HUES64 (cell line): ENCODE measurements around the gene MAP3K14.

Source experiments
- H3K27ac ChIP-seq: 2 replicates; pipeline ENCODE4 v1.7.0; 2013; ENCODE audit warnings: low read depth, low read length, inconsistent platforms
- H3K27me3 ChIP-seq: 2 replicates; pipeline ENCODE4 v1.6.1; 2013; ENCODE audit warnings: mild to moderate bottlenecking, low read length; ENCODE audit not compliant: insufficient read depth
- H3K36me3 ChIP-seq: 2 replicates; pipeline ENCODE4 v1.6.1; 2013; ENCODE audit warnings: mild to moderate bottlenecking, low read length; ENCODE audit not compliant: insufficient read depth
- H3K4me1 ChIP-seq: 2 replicates; pipeline ENCODE4 v1.6.1; 2013; ENCODE audit warnings: mild to moderate bottlenecking, low read length, moderate library complexity; ENCODE audit not compliant: insufficient read depth
- H3K4me3 ChIP-seq: 2 replicates; pipeline ENCODE4 v1.5.1; 2013; ENCODE audit warnings: mild to moderate bottlenecking, low read length, moderate library complexity
- H3K9ac ChIP-seq: 2 replicates; pipeline ENCODE4 v1.6.1; 2013; ENCODE audit warnings: mild to moderate bottlenecking, low read depth, low read length
- H3K9me3 ChIP-seq: 2 replicates; pipeline ENCODE4 v1.6.1; 2013; ENCODE audit warnings: low read depth, low read length; ENCODE audit not compliant: insufficient read depth
- WGBS: fragments of 150-250, 120-280 bp; methylation state at CpG from one replicate; pipeline ENCODE4 v1.1.7; 2013; ENCODE audit warnings: missing lambda C conversion rate; 5-methylcytosine and 5-hydroxymethylcytosine counted together

Gene MAP3K14

GRCh38 chr17:45287526-45288500, 29.0 kb downstream of the MAP3K14 start:
- Histone ChIP-seq H3K9ac (no peak overlapping the region), H3K4me1 (no peaks in the 10 kb centered on the region), H3K4me3 (no peak overlapping the region), H3K27ac (no peak overlapping the region), H3K9me3 (no peaks in the 10 kb centered on the region), H3K36me3 (peaks cover 37% of the 10 kb centered on the region), H3K27me3 (no peaks in the 10 kb centered on the region)
- 94% methylated on average over 10 of the region's 10 CpGs for WGBS

- H3K36me3 ChIP-seq, result peaks cover 45% of the 10 kb centered on the region
- no peaks in the 10 kb centered on the region for H3K9me3 ChIP-seq
- no peaks in the 10 kb centered on the region for H3K4me1 ChIP-seq
- no peaks in the 10 kb centered on the region for H3K27me3 ChIP-seq
- WGBS, result 93% methylated on average over 5 of the region's 5 CpGs
- H3K27ac ChIP-seq, result no peak overlapping the region
- H3K9ac ChIP-seq, result no peak overlapping the region
- no peak overlapping the region for H3K4me3 ChIP-seq
Measured at GRCh38 chr17:45286286-45286685, 30.5 kb downstream of the MAP3K14 start.

- no peak overlapping the region for H3K4me3 ChIP-seq
- H3K27me3 ChIP-seq, result no peaks in the 10 kb centered on the region
- H3K9me3 ChIP-seq, result no peaks in the 10 kb centered on the region
- no peak overlapping the region for H3K27ac ChIP-seq
- 90% methylated on average over 21 of the region's 21 CpGs for WGBS
- peaks cover 49% of the 10 kb centered on the region for H3K36me3 ChIP-seq
- H3K9ac ChIP-seq, result no peak overlapping the region
- H3K4me1 ChIP-seq, result no peaks in the 10 kb centered on the region
Measured at GRCh38 chr17:45284176-45285140, 32.4 kb downstream of the MAP3K14 start.

GRCh38 chr17:45283711-45284110, 33.1 kb downstream of the MAP3K14 start:
- Histone ChIP-seq H3K27me3 (no peaks in the 10 kb centered on the region), H3K9me3 (no peaks in the 10 kb centered on the region), H3K36me3 (peaks cover 47% of the 10 kb centered on the region), H3K27ac (no peak overlapping the region), H3K9ac (no peak overlapping the region), H3K4me1 (no peaks in the 10 kb centered on the region), H3K4me3 (no peak overlapping the region)
- 90% methylated on average over 10 of the region's 10 CpGs for WGBS

GRCh38 chr17:45282683-45283644, 33.9 kb downstream of the MAP3K14 start:
- Histone ChIP-seq H3K27me3 (no peaks in the 10 kb centered on the region), H3K4me3 (no peak overlapping the region), H3K27ac (no peak overlapping the region), H3K9ac (no peak overlapping the region), H3K36me3 (peaks cover 44% of the 10 kb centered on the region), H3K4me1 (no peaks in the 10 kb centered on the region), H3K9me3 (no peaks in the 10 kb centered on the region)
- 84% methylated on average over 20 of the region's 21 CpGs for WGBS

GRCh38 chr17:45279898-45280297, 36.9 kb downstream of the MAP3K14 start:
- WGBS, result 97% methylated on average over 3 of the region's 3 CpGs
- Histone ChIP-seq H3K27ac (no peak overlapping the region), H3K4me3 (no peak overlapping the region), H3K36me3 (peaks cover 30% of the 10 kb centered on the region), H3K9ac (no peak overlapping the region), H3K27me3 (no peaks in the 10 kb centered on the region), H3K9me3 (no peaks in the 10 kb centered on the region), H3K4me1 (no peaks in the 10 kb centered on the region)

GRCh38 chr17:45277992-45278391, 38.8 kb downstream of the MAP3K14 start:
- H3K27ac ChIP-seq, result no peak overlapping the region
- no peak overlapping the region for H3K9ac ChIP-seq
- H3K36me3 ChIP-seq, result peaks cover 22% of the 10 kb centered on the region; the same call in 1 of the 2 replicates
- no peaks in the 10 kb centered on the region for H3K27me3 ChIP-seq
- H3K4me3 ChIP-seq, result no peak overlapping the region
- WGBS, result 93% methylated on average over 7 of the region's 7 CpGs
- H3K9me3 ChIP-seq, result no peaks in the 10 kb centered on the region
- no peaks in the 10 kb centered on the region for H3K4me1 ChIP-seq

- H3K36me3 ChIP-seq, result peaks cover 19% of the 10 kb centered on the region; the same call in 1 of the 2 replicates
- no peak overlapping the region for H3K27ac ChIP-seq
- no peaks in the 10 kb centered on the region for H3K4me1 ChIP-seq
- no peaks in the 10 kb centered on the region for H3K9me3 ChIP-seq
- WGBS, result 67% methylated on average over 16 of the region's 16 CpGs
- no peak overlapping the region for H3K4me3 ChIP-seq
- H3K27me3 ChIP-seq, result no peaks in the 10 kb centered on the region
- no peak overlapping the region for H3K9ac ChIP-seq
Measured at GRCh38 chr17:45277216-45277849, 39.5 kb downstream of the MAP3K14 start.

GRCh38 chr17:45276031-45276430, 40.8 kb downstream of the MAP3K14 start:
- Histone ChIP-seq H3K4me1 (no peaks in the 10 kb centered on the region), H3K9me3 (no peaks in the 10 kb centered on the region), H3K9ac (no peak overlapping the region), H3K27ac (no peak overlapping the region), H3K27me3 (no peaks in the 10 kb centered on the region), H3K36me3 (peaks cover 16% of the 10 kb centered on the region; the same call in 1 of the 2 replicates), H3K4me3 (no peak overlapping the region)
- WGBS, result 81% methylated on average over 6 of the region's 6 CpGs

GRCh38 chr17:45274033-45274432, 42.8 kb downstream of the MAP3K14 start:
- 96% methylated on average over 5 of the region's 5 CpGs for WGBS
- Histone ChIP-seq H3K4me1 (no peaks in the 10 kb centered on the region), H3K4me3 (no peak overlapping the region), H3K9me3 (no peaks in the 10 kb centered on the region), H3K36me3 (peaks cover 30% of the 10 kb centered on the region), H3K27me3 (no peaks in the 10 kb centered on the region), H3K9ac (peak overlapping the region; percentile 5; the same call in 1 of the 2 replicates), H3K27ac (no peak overlapping the region)
